SK-N-SH (cell line): ENCODE data around the gene CDC14B.
A peak's percentile ranks its signal among the peaks of the same experiment; 100 is the strongest.

Experiments
- CHD2 ChIP-seq: fragments of 150-350 bp; IDR thresholded peaks from 2 replicates; pipeline ENCODE4 v1.6.1; 2018; ENCODE audit warnings: low read length; ENCODE audit not compliant: partially characterized antibody
- CTCF ChIP-seq: fragments of 200-600 bp; sonication (generic); IDR thresholded peaks from 2 replicates; pipeline ENCODE4 v1.6.1; 2017; ENCODE audit warnings: antibody characterized with exemption, mild to moderate bottlenecking, moderate library complexity
- EP300 ChIP-seq, 2 experiments: IDR thresholded peaks; 2 replicates each; pipeline versions ENCODE4 v1.4.0 to v1.6.1; 2012; ENCODE audit warnings: borderline replicate concordance in 1 of 2, low read depth in 1 of 2, low read length in 1 of 2
- MAX ChIP-seq: IDR thresholded peaks from 2 replicates; pipeline ENCODE4 v1.4.0; 2012; ENCODE audit warnings: low read depth
- NRF1 ChIP-seq: IDR thresholded peaks from 2 replicates; pipeline ENCODE4 v1.6.1; 2012; ENCODE audit warnings: low read depth, mild to moderate bottlenecking, low read length
- RFX5 ChIP-seq: IDR thresholded peaks from 2 replicates; pipeline ENCODE4 v1.6.1; 2012; ENCODE audit warnings: mild to moderate bottlenecking, improper control_type of control experiment, low read length
- SIN3A ChIP-seq: IDR thresholded peaks from 2 replicates; pipeline ENCODE4 v1.6.1; 2012; ENCODE audit warnings: low read depth, mild to moderate bottlenecking, low read length, moderate library complexity, borderline replicate concordance
- SMC3 ChIP-seq: IDR thresholded peaks from 2 replicates; pipeline ENCODE4 v1.6.1; 2012; ENCODE audit warnings: low read depth, low read length, improper control_type of control experiment
- USF2 ChIP-seq: fragments of 150-350 bp; IDR thresholded peaks from 2 replicates; pipeline ENCODE4 v1.6.1; 2017; ENCODE audit warnings: antibody characterized with exemption, low read length, low read depth, borderline replicate concordance
- ZBTB33 ChIP-seq: IDR thresholded peaks from 2 replicates; pipeline ENCODE4 v1.4.0; 2012; ENCODE audit warnings: low read depth, borderline replicate concordance

- TF ChIP-seq CTCF, result no peak
- TF ChIP-seq RFX5, result no peak
- TF ChIP-seq EP300 (IDR thresholded peaks at IDR 0.05; ENCODE audit: borderline replicate concordance in 1 of 2, low read depth in 1 of 2, low read length in 1 of 2), result no peak
- 0 out of 2 replicates have a peak, but pooled peaks have one; percentile 22 for TF ChIP-seq MAX
- no peak for TF ChIP-seq ZBTB33
- no peak for TF ChIP-seq USF2
- TF ChIP-seq SIN3A, result no peak
- no peak for TF ChIP-seq SMC3
- TF ChIP-seq NRF1, result no peak
- no peak for TF ChIP-seq CHD2
Observed at GRCh38 chr9:96646081-96646991, 26.7 kb upstream of the CDC14B start.
